PC-3 (cell line): Measurements from ENCODE around the gene ERICH4. TPM values are rescaled to one million over a fixed set of nuclear protein-coding genes. Genes with fewer than 3 reads are reported as not detected.
A peak's percentile ranks its signal among the peaks of the same experiment; 100 is the strongest.

Experiments
- ATAC-seq: fragments of 200-7000 bp; cut with Tn5 transposase; 2 replicates; pipeline ENCODE4 v1.9.1; 2020; ENCODE audit warnings: mild to moderate bottlenecking, moderate library complexity
- BruUV-seq: library from RNA; stranded (reverse); fragments of 400-500 nt; replicated peaks from 2 replicates; lab custom pipeline; 2021; lab: Mats Ljungman, UMichigan
- CTCF ChIA-PET: fragments of 300-600 bp; sonication (Branson Sonifier 250); formaldehyde crosslinking; loops from one replicate; lab custom pipeline; 2022; ENCODE audit warnings: antibody characterized with exemption; lab: Charles Lee
- POLR2A ChIA-PET: fragments of 300-600 bp; sonication (Branson Sonifier 250); formaldehyde crosslinking; loops from one replicate; lab custom pipeline; 2022; ENCODE audit warnings: antibody characterized with exemption; ENCODE audit not compliant: unreplicated experiment; lab: Charles Lee
- DNase-seq: peaks from one replicate; pipeline ENCODE4 v3.0.0-alpha.2; 2015
- H2AFZ ChIP-seq: fragments of 300-600 bp; sonication (generic); 2 replicates; pipeline ENCODE4 v1.6.0; 2016; ENCODE audit warnings: antibody characterized with exemption, low read length
- H3F3A ChIP-seq: fragments of 300-600 bp; sonication (generic); one replicate; pipeline ENCODE4 v1.6.0; 2017; ENCODE audit warnings: antibody characterized with exemption, low read length, control low read depth, mild to moderate bottlenecking; ENCODE audit not compliant: unreplicated experiment
- H3K27ac ChIP-seq: fragments of 300-600 bp; sonication (generic); 2 replicates; pipeline ENCODE4 v1.5.1; 2016; ENCODE audit warnings: mild to moderate bottlenecking, low read length
- H3K27me3 ChIP-seq: fragments of 300-600 bp; sonication (generic); 2 replicates; pipeline ENCODE4 v1.6.1; 2016; ENCODE audit warnings: low read length, mixed read lengths
- H3K36me3 ChIP-seq: fragments of 300-600 bp; sonication (generic); 2 replicates; pipeline ENCODE4 v1.6.1; 2016; ENCODE audit warnings: low read depth, mixed run types, low read length, mixed read lengths
- H3K4me1 ChIP-seq: fragments of 300-600 bp; sonication (generic); 2 replicates; pipeline ENCODE4 v1.5.1; 2016; ENCODE audit warnings: low read length; ENCODE audit not compliant: insufficient read depth
- H3K4me2 ChIP-seq: fragments of 300-600 bp; sonication (generic); 2 replicates; pipeline ENCODE4 v1.6.0; 2016; ENCODE audit warnings: low read length
- H3K4me3 ChIP-seq: fragments of 300-600 bp; sonication (generic); 2 replicates; pipeline ENCODE4 v1.5.1; 2016; ENCODE audit warnings: mild to moderate bottlenecking, low read length, mixed read lengths
- H3K79me2 ChIP-seq: fragments of 300-600 bp; sonication (generic); 2 replicates; pipeline ENCODE4 v1.6.1; 2017; ENCODE audit warnings: low read length, mixed read lengths
- H3K9ac ChIP-seq: fragments of 300-600 bp; sonication (generic); 2 replicates; pipeline ENCODE4 v1.6.0; 2016; ENCODE audit warnings: mild to moderate bottlenecking, low read length
- H3K9me2 ChIP-seq: fragments of 300-600 bp; sonication (generic); replicated peaks from 2 replicates; pipeline ENCODE4 v1.6.1; 2016; ENCODE audit warnings: mixed run types, low read length, mixed read lengths
- H3K9me3 ChIP-seq: fragments of 300-600 bp; sonication (generic); 2 replicates; pipeline ENCODE4 v1.6.1; 2016; ENCODE audit warnings: low read length, mixed read lengths
- H4K20me1 ChIP-seq: fragments of 300-600 bp; sonication (generic); 2 replicates; pipeline ENCODE4 v1.6.1; 2016; ENCODE audit warnings: low read length, mixed read lengths
- EZH2 ChIP-seq: fragments of 300-600 bp; sonication (generic); IDR thresholded peaks from one replicate; pipeline ENCODE4 v1.6.1; 2017; ENCODE audit warnings: antibody characterized with exemption, mild to moderate bottlenecking, low read length; ENCODE audit not compliant: unreplicated experiment
- EZH2phosphoT487 ChIP-seq: fragments of 300-600 bp; sonication (generic); IDR thresholded peaks from 2 replicates; pipeline ENCODE4 v1.6.1; 2018; ENCODE audit warnings: mild to moderate bottlenecking, antibody characterized with exemption, low read length, borderline replicate concordance
- intact Hi-C: fragments of 100-400 bp; cut with micrococcal nuclease; formaldehyde crosslinking; loops from 2 replicates; pipeline ENCODE4 v1.9.0; 2023
- total RNA-seq: library from RNA; depleted of rRNA; stranded (reverse); fragments of >200 nt; gene quantifications from 2 replicates; pipeline ENCODE4 v1.2.3, GENCODE V29; 2014
- TF ChIP-seq, protein P1 (sequence below): fragments of 300-600 bp; sonication (generic); conservative IDR thresholded peaks from 2 replicates; pipeline ENCODE4 v1.5.1; 2017; ENCODE audit warnings: antibody characterized with exemption, low read depth, mild to moderate bottlenecking, low read length

Gene ERICH4
- total RNA-seq, 1 experiment from 2014 or later: not detected

DNA sequence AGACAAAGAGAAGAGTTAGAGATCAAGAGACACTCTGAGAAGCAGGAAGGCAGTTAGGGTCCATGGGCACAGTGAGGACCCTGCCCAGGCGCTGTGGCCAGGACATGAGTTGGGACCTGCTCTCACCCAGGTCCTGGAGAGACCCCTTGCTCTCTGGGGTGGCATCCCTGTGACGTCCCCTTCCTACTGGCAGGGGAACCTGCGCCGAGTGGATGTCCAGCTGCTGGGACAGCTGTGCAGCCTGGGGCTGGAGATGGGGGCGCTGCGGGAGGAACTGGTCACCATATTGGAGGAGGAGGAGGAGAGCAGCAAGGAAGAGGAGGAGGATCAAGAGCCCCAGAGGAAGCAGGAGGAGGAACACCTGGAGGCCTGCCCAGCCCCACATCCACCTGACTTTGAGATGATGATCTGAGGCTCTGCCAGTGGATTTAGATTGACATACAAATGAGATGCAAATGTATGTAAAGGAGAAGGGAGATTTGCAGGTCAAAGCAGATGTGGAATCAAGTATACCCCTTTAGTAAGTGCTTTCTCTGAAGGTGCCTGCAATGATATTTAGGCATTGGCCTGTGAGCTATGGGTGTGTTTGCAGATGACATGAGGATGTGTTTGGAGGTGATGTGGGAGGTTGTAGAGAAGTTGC is 978 bp downstream of the ERICH4 start:
- no peak overlapping the region for H3K27ac ChIP-seq
- H3K79me2 ChIP-seq: 0 out of 2 replicates have a peak, but pooled peaks cover 2% of the 10 kb centered on the region
- ChIA-PET POLR2A (no interaction called here), CTCF (no interaction called here)
- H3K9me3 ChIP-seq: no peaks in the 10 kb centered on the region
- no peaks in the 10 kb centered on the region for H3K9me2 ChIP-seq
- TF ChIP-seq, protein P1, sequence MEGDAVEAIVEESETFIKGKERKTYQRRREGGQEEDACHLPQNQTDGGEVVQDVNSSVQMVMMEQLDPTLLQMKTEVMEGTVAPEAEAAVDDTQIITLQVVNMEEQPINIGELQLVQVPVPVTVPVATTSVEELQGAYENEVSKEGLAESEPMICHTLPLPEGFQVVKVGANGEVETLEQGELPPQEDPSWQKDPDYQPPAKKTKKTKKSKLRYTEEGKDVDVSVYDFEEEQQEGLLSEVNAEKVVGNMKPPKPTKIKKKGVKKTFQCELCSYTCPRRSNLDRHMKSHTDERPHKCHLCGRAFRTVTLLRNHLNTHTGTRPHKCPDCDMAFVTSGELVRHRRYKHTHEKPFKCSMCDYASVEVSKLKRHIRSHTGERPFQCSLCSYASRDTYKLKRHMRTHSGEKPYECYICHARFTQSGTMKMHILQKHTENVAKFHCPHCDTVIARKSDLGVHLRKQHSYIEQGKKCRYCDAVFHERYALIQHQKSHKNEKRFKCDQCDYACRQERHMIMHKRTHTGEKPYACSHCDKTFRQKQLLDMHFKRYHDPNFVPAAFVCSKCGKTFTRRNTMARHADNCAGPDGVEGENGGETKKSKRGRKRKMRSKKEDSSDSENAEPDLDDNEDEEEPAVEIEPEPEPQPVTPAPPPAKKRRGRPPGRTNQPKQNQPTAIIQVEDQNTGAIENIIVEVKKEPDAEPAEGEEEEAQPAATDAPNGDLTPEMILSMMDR: no peak
- TF ChIP-seq EZH2 (no peak), EZH2phosphoT487 (no peak)
- ATAC-seq (no peak), DNase-seq (no peak)
- H2AFZ ChIP-seq: no peak overlapping the region
- H4K20me1 ChIP-seq: no peaks in the 10 kb centered on the region
- intact Hi-C loops: no loop called here
- H3K4me3 ChIP-seq: no peak overlapping the region
- no TSS peak for BruUV-seq
- H3F3A ChIP-seq: no peaks in the 10 kb centered on the region
- no peaks in the 10 kb centered on the region for H3K27me3 ChIP-seq
- no peak overlapping the region for H3K9ac ChIP-seq
- no peak overlapping the region for H3K4me2 ChIP-seq
- peaks cover 3% of the 10 kb centered on the region; the same call in 1 of the 2 replicates for H3K4me1 ChIP-seq
- no peaks in the 10 kb centered on the region for H3K36me3 ChIP-seq

DNA sequence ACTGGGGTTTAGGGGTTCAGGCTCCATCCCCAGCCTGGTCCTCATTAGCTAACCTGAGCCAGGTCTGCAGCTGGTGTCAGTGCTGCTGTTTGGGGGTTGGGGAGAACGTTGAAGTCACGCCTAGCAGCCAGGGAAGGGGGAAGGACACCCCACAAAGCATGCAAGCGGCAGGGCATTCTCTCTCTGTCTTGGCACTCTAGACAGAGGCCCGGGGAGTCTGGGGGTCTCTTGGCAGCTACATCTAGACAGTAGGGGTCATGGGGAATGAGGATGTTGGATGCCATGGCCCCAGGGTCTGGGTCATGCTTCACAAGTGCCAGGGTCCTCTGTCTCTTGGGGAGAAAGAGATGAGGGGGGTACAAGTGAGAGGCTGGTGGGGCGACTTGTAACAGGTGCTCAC is 2.6 kb downstream of the ERICH4 start:
- H3K4me2 ChIP-seq: no peak overlapping the region
- no TSS peak for BruUV-seq
- ChIA-PET CTCF (interaction anchor here (1.2 kb wide), 1 partner anchor 118 kb away, joined by 5 read pairs; no protein-coding TSS in a partner anchor), POLR2A (no interaction called here)
- H3K79me2 ChIP-seq: no peaks in the 10 kb centered on the region
- H3K9ac ChIP-seq: no peak overlapping the region
- H3K27me3 ChIP-seq: no peaks in the 10 kb centered on the region
- DNase-seq (no peak), ATAC-seq (no peak)
- H2AFZ ChIP-seq: no peak overlapping the region
- H3K27ac ChIP-seq: no peak overlapping the region
- H3K36me3 ChIP-seq: no peaks in the 10 kb centered on the region
- H3K9me2 ChIP-seq: no peaks in the 10 kb centered on the region
- no peaks in the 10 kb centered on the region for H3K4me1 ChIP-seq
- TF ChIP-seq EZH2 (no peak), EZH2phosphoT487 (no peak)
- TF ChIP-seq, protein P1: no peak
- H4K20me1 ChIP-seq: no peaks in the 10 kb centered on the region
- H3K9me3 ChIP-seq: no peaks in the 10 kb centered on the region
- intact Hi-C loops: no loop called here
- no peak overlapping the region for H3K4me3 ChIP-seq
- no peaks in the 10 kb centered on the region for H3F3A ChIP-seq

DNA sequence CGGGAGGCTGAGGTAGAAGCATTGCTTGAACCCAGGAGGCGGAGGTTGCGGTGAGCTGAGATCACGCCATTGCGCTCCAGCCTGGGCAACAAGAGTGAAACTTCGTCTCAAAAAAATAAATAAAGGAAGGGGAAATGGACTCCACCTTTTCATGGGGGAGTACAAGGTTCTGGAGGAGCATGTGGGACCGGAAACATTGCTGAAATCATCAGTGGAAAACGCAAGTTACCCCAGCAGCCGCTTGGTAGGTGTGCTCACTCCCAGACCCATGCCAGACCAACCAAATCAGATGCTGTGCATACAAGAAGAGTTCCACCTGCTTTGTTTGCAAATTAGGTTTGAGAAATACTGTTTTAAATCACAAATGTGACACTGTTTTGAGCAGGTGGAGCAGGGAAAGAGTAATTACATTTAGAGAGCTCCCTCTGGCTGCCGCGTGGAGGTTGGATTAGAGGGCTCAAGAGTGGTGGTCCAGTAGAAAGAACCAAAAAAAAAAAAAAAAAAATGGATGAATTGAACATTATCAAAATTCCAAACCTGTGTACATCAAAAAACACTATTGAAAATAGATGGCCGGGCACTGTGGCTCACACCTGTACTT is 4.9 kb downstream of the ERICH4 start:
- Histone ChIP-seq H3K4me1 (no peaks in the 10 kb centered on the region), H3K4me2 (no peak overlapping the region), H3K27ac (no peak overlapping the region), H3K27me3 (no peaks in the 10 kb centered on the region), H3K9me2 (no peaks in the 10 kb centered on the region), H3K9me3 (no peaks in the 10 kb centered on the region), H4K20me1 (no peaks in the 10 kb centered on the region), H3F3A (no peaks in the 10 kb centered on the region), H3K4me3 (no peak overlapping the region), H3K79me2 (no peaks in the 10 kb centered on the region), H2AFZ (no peak overlapping the region), H3K36me3 (no peaks in the 10 kb centered on the region), H3K9ac (no peak overlapping the region)
- no peak for TF ChIP-seq EZH2phosphoT487
- no peak for TF ChIP-seq EZH2
- TF ChIP-seq, protein P1: 0 out of 2 replicates have a peak, but pooled peaks have one; percentile 17
- intact Hi-C loops: no loop called here
- no TSS peak for BruUV-seq
- DNase-seq: no peak
- ChIA-PET POLR2A (no interaction called here), CTCF (no interaction called here)
- ATAC-seq: no peak
